Skeletal muscle tissue (tissue), 4 donors: ENCODE results near the gene YIPF2. TPM values are rescaled to one million over a fixed set of nuclear protein-coding genes. Genes with fewer than 3 reads are reported as not detected.

ENCODE experiments used
- H3K27ac ChIP-seq: one replicate; pipeline ENCODE4 v1.7.0; 2013; ENCODE audit warnings: mild to moderate bottlenecking, low read depth, low read length, inconsistent platforms
- H3K27me3 ChIP-seq, 3 donors: one replicate each; pipeline ENCODE4 v1.7.0; 2013; ENCODE audit warnings: low read length in 3 of 3; ENCODE audit not compliant: control insufficient read depth in 3 of 3, insufficient read depth in 3 of 3
- H3K36me3 ChIP-seq, 3 donors: one replicate each; pipeline ENCODE4 v1.7.0; 2013; ENCODE audit warnings: low read length in 3 of 3; ENCODE audit not compliant: control insufficient read depth in 3 of 3, insufficient read depth in 3 of 3
- H3K4me1 ChIP-seq, 3 donors: one replicate each; pipeline ENCODE4 v1.7.0; 2013; ENCODE audit warnings: low read length in 3 of 3, mild to moderate bottlenecking in 3 of 3; ENCODE audit not compliant: control insufficient read depth in 3 of 3, insufficient read depth in 3 of 3
- H3K4me3 ChIP-seq, 3 donors: one replicate each; pipeline ENCODE4 v1.7.0; 2013; ENCODE audit warnings: low read length in 3 of 3
- H3K9ac ChIP-seq, 3 donors: one replicate each; pipeline ENCODE4 v1.7.0; 2013; ENCODE audit warnings: low read length in 3 of 3, mild to moderate bottlenecking in 3 of 3, moderate library complexity in 2 of 3, low read depth in 1 of 3
- H3K9me3 ChIP-seq, 3 donors: one replicate each; pipeline ENCODE4 v1.7.0; 2013; ENCODE audit warnings: low read length in 3 of 3; ENCODE audit not compliant: control insufficient read depth in 3 of 3
- total RNA-seq: library from RNA; depleted of rRNA; stranded (reverse); fragments of >200 nt; gene quantifications from one replicate; pipeline ENCODE4 v1.2.3, GENCODE V29; 2014
- donor health status: Osteomylitis.

YIPF2 gene
- total RNA-seq, 1 donor from 2014 or later, result 30.3 TPM

DNA sequence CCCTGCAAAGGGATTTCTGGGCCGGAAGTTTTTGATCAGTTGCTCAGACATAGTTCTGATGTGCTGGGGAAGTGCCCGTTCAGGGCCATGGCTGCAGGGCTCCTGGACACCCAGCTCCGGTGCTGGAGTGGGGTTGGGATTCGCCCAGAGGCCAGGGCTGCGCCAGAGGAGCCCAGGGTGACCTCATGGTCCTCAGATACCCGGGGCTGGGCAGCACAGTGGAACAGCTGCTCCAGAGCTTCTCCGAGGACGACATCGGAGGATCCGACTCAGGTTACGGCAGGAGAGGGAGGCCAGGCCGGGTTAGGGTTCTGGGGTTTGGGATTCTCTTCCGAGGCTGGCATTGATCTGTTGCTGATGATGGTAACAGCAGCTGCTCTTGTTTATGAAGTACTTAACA lies 36.2 kb downstream of the YIPF2 start:
- no peaks in the 10 kb centered on the region for H3K9me3 ChIP-seq
- H3K4me1 ChIP-seq, result peaks cover 80 to 83% (median 82%) of the 10 kb centered on the region in 3 donors
- H3K27me3 ChIP-seq, result no peaks in the 10 kb centered on the region
- no peaks in the 10 kb centered on the region for H3K36me3 ChIP-seq
- peak overlapping the region; percentile 91 for H3K27ac ChIP-seq
- peak overlapping the region; percentile 58 to 83 (median 69) for H3K9ac ChIP-seq
- peak overlapping the region in 2 of 3 donors; percentile 39 to 50 for H3K4me3 ChIP-seq

DNA sequence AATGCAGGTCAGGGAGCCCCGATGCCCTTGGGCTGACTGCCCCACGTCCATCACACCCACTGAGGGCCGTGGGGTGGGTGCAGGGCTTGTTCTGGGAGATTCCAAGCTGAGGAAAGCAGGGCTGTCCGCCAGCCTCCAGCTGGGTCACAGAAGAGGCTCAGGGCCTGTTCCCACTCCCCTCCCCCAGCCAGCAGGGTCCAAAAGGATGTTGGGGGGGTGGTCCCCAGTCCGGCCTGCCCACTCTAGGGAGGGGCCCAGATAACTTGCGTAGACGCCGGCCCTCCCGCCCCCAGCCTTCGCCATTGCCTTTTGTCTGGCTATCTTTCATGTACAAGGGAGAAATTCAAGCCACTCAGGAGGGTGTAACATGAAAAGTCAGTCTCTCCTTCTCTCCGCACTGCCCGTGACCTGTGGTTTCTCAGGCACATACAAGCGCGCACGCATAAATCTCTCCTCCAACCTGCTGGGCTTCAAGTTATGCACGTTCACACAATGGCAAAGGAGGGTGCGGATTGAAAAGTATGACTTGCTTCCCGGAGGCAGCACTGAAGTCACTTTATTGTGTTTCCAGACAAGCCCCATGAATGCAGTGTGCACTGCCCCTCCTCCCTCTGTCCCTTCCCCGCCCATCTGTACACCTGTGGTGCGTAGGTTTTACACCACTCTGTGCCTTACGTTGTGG lies 36.9 kb downstream of the YIPF2 start:
- H3K27ac ChIP-seq, result peak overlapping the region; percentile 91
- H3K4me1 ChIP-seq, result peaks cover 80 to 81% (median 81%) of the 10 kb centered on the region in 3 donors
- peak overlapping the region; percentile 19 to 50 (median 43) for H3K4me3 ChIP-seq

DNA sequence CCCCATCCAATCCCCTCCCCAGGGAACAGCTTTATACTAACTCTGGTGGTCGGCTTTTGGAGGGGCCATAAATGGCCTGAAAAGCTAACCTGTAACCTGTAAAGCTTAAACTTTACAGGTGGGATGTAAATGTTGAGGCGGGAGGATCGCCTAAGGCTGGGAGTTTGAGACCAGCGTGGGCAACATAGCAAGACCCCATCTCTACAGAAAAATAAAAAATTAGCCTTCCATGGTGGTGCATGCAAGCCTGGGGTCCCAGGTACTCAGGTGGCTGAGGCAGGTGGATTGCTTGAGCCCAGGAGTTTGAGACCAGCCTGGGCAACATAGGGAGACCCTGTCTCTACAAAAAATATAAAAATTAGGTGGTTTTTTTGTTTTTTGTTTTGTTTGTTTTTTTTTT lies 38.6 kb downstream of the YIPF2 start:
- Histone ChIP-seq H3K4me3 (no peak overlapping the region), H3K36me3 (no peaks in the 10 kb centered on the region), H3K27ac (no peak overlapping the region), H3K9ac (peak overlapping the region in 1 of 3 donors; percentile 16), H3K27me3 (no peaks in the 10 kb centered on the region), H3K9me3 (no peaks in the 10 kb centered on the region), H3K4me1 (peaks cover 72 to 74% (median 73%) of the 10 kb centered on the region in 3 donors)

More for the DNA sequence above, 36.9 kb downstream of the YIPF2 start:
- H3K27me3 ChIP-seq, result no peaks in the 10 kb centered on the region
- peak overlapping the region; percentile 29 to 83 (median 69) for H3K9ac ChIP-seq
- H3K9me3 ChIP-seq, result no peaks in the 10 kb centered on the region
- H3K36me3 ChIP-seq, result no peaks in the 10 kb centered on the region

DNA sequence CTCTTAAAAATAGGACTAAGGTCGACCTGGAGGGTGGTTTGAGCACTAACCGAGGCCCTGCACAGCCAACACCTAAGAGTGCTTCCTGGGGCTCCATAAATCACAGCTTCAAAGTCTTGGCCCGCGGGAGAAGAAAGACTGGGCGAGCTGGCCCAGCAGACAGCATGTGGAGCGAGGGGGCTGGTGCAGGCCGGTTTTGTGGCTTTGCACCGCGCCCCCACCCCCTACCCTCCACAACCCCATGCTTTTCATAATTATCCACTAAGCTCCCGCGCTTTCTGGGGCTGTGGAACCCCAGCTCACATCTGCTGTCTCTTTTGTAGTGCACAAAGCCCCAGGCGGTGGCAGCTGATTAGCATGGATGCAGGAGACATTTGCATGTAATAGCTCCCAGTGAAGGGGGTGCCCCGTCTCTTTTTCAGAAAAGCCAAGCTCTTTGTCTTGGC lies 40.0 kb downstream of the YIPF2 start:
- Histone ChIP-seq H3K9ac (peak overlapping the region in 2 of 3 donors; percentile 14 to 69), H3K27me3 (no peaks in the 10 kb centered on the region), H3K4me1 (peaks cover 62 to 70% (median 65%) of the 10 kb centered on the region in 3 donors), H3K27ac (peak overlapping the region; percentile 30), H3K4me3 (no peak overlapping the region), H3K9me3 (no peaks in the 10 kb centered on the region), H3K36me3 (no peaks in the 10 kb centered on the region)

DNA sequence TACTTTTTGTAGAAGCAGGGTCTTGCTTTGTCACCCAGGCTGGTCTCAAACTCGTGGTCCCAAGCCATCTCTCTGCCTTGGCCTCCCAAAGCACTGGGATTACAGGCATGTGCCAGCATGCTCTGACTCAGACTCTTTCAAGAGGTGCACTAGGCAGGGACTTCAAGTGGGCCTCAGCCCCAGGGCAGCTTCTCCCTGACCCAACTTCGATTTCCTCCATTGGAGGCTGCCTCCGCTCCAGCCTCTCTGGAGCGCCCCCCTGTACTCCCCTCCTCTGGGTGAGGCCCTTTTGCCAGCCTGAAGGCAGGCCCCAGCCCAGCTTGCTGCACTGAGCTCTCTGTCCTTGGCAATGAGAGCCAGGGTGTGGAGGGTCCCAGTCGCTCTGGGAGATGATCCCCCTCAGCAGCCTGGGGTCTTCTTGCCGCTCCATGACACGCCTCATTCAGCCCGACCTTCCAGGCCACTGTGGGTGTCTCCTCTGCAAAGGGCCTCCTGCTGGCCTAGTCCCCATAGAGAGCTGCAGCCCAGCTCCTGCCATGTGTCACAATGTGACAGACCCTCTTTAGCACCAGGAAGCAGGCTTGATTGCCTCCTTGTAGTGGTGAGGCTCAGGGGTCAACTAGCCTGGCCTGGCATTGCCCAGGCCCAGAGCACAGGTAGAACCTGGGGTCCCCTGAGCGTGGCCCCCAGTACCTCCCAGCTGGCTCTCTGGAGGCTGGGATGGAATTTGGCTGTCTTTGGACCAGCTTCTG lies 40.6 kb downstream of the YIPF2 start:
- Histone ChIP-seq H3K4me1 (peaks cover 60 to 70% (median 66%) of the 10 kb centered on the region in 3 donors), H3K9ac (peak overlapping the region; percentile 14 to 69 (median 23)), H3K4me3 (no peak overlapping the region), H3K9me3 (no peaks in the 10 kb centered on the region), H3K27ac (peak overlapping the region; percentile 30), H3K27me3 (no peaks in the 10 kb centered on the region), H3K36me3 (no peaks in the 10 kb centered on the region)

DNA sequence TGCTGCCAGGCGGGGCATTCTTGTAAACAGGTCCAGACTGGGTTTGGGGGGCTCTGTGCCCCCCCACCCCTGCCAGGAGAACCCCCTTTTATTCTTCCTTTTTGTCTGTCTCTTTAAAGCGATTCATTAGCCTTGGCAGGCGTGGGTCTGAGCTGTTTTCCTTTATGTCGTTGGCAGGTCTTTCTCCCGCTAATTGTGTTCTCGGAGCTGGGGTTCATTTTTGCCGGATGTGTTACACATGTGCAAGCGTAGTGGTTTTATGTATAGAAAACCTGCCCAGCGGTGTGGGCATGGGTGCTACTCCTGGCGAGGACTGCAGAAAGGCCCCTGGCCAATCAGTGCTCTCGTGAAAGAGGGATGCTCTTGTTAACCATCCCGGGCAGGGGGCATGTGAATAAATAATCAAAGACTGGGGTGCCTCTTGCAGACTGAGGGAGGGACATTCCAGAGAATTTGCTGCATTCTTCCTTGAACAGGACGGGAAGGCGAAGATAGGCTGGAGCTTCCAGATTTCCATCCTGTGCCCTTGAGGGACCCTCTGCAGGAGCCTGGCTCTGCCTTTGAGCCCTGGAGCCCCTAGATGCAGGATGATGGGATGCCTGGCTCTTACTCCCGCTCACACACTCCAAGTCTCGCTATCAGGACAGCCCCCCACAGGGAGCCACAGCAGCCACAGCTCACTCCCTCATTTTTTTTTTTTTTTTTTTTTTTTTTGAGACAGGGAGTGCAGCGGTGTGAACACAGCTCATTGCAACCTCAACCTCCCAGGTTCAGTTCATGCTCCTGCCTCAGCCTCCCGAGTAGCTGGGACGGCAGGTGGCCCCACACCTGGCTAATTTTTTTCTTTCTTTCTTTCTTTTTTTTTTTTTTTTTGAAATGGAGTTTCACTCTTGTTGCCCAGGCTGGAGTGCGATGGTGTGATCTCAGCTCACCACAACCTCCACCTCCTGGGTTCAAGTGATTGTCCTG lies 43.0 kb downstream of the YIPF2 start:
- Histone ChIP-seq H3K9ac (peak overlapping the region in 1 of 3 donors; percentile 57), H3K9me3 (no peaks in the 10 kb centered on the region), H3K4me1 (peaks cover 62 to 71% (median 69%) of the 10 kb centered on the region in 3 donors), H3K27me3 (no peaks in the 10 kb centered on the region), H3K36me3 (no peaks in the 10 kb centered on the region), H3K4me3 (no peak overlapping the region), H3K27ac (peak overlapping the region; percentile 36)

DNA sequence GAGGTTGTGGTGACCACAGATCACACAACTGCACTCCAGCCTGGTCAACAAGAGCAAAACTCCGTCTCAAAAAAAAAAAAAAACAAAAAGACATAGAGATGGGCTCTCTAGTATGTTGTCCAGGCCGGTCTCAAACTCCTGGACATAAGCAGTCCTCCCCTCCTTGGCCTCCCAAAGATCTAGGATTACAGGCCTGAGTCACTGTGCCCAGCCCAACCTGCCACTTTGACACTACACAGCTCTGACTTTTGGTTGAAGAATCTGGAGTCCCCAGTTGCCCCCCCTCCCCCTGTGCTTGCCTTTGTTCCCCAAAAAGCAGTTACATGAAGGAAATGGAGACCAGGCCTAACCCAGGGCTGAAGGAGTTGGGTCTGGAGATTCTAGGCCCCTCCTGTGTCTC lies 44.2 kb downstream of the YIPF2 start:
- peak overlapping the region in 1 of 3 donors; percentile 20 for H3K9ac ChIP-seq
- H3K27ac ChIP-seq, result peak overlapping the region; percentile 36
- no peaks in the 10 kb centered on the region for H3K27me3 ChIP-seq
- H3K4me1 ChIP-seq, result peaks cover 74 to 83% (median 81%) of the 10 kb centered on the region in 3 donors
- no peaks in the 10 kb centered on the region for H3K9me3 ChIP-seq
- H3K4me3 ChIP-seq, result no peak overlapping the region
- H3K36me3 ChIP-seq, result peaks cover 0 to 2% (median 0%) of the 10 kb centered on the region in 3 donors

DNA sequence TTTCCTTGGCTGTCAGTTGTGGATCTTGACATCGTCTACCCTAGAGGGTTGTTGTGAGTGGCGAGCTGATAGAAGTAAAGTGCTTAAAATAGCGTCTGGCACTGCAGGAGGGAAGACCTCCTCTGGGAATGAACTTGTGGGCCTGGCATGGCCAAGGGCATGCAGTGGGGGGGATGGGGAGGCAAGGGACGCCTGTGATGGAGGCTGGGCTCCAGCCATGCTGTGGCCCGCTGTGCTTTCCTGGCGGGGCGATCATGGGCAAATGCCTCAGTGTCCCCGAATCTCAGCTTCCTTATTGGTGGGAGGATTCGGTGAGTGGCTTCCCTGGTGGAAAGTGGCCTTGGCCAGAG lies 46.4 kb downstream of the YIPF2 start:
- Histone ChIP-seq H3K4me1 (peaks cover 75 to 81% (median 77%) of the 10 kb centered on the region in 3 donors), H3K27ac (peak overlapping the region; percentile 87), H3K9me3 (no peaks in the 10 kb centered on the region), H3K27me3 (no peaks in the 10 kb centered on the region), H3K4me3 (peak overlapping the region; percentile 10 to 52 (median 24)), H3K9ac (peak overlapping the region; percentile 65 to 79 (median 76)), H3K36me3 (peaks cover 0 to 2% (median 0%) of the 10 kb centered on the region in 3 donors)

DNA sequence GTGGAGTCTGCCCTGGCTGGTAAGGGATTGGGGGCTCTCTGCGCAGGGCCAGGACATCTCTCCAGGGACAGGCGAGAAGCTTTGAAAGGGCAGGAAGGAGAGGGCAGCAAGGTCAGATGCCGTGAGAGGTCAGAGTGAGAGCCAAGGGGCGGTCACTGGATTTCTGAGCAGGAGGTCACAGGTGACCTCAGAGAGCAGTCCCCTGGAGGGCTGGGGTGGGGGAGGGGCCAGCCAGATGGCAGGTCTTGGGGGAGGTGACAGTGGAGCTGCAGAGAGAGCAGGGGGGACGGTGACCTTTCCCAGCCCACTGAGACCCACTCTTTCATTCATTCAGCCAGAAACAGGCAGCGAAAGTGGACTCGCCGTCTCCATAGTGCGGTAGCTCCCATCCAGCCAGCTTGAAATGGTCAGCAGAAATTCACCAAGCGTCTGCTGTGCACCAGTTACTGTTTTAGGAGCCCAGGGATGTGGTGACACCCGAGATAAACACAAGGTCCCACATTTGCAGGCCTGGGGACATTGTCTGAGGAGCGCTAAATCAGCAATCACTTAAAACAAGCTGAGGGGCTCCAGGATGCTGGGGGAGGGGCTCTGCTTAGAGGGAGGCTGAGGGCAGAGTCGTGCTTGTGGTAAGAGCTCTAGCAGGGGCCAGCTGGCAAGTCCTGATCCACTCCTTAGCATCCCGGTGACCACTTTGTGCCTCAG lies 46.9 kb downstream of the YIPF2 start:
- H3K4me3 ChIP-seq, result peak overlapping the region; percentile 10 to 52 (median 24)
- no peaks in the 10 kb centered on the region for H3K27me3 ChIP-seq
- no peaks in the 10 kb centered on the region for H3K9me3 ChIP-seq
- H3K27ac ChIP-seq, result peak overlapping the region; percentile 87
- peak overlapping the region; percentile 65 to 79 (median 76) for H3K9ac ChIP-seq
- H3K36me3 ChIP-seq, result peaks cover 0 to 2% (median 0%) of the 10 kb centered on the region in 3 donors
- H3K4me1 ChIP-seq, result peaks cover 76 to 82% (median 77%) of the 10 kb centered on the region in 3 donors
